ENCODE data around the gene DSE.
A peak's percentile ranks its signal among the peaks of the same experiment; 100 is the strongest.

The DSE gene

GRCh38 chr6:116371120-116371917, 572 bp downstream of the DSE start:
- DNase-seq (ENCODE audit: insufficient read length, low spot score) = peak; percentile 71
- no peak for FAIRE-seq
- TF ChIP-seq POLR2A (IDR thresholded peaks at IDR 0.05; ENCODE audit: low read depth, low read length) = 0 out of 2 replicates have a peak, but pooled peaks have one; percentile 36

GRCh38 chr6:116371918-116372209, 1.1 kb downstream of the DSE start:
- no peak for FAIRE-seq
- TF ChIP-seq POLR2A (IDR thresholded peaks at IDR 0.05; ENCODE audit: low read depth, low read length) = no peak
- DNase-seq (ENCODE audit: insufficient read length, low spot score) = no peak

- no peak for FAIRE-seq
Measured at GRCh38 chr6:116373300-116373699, 2.6 kb downstream of the DSE start.

DNA sequence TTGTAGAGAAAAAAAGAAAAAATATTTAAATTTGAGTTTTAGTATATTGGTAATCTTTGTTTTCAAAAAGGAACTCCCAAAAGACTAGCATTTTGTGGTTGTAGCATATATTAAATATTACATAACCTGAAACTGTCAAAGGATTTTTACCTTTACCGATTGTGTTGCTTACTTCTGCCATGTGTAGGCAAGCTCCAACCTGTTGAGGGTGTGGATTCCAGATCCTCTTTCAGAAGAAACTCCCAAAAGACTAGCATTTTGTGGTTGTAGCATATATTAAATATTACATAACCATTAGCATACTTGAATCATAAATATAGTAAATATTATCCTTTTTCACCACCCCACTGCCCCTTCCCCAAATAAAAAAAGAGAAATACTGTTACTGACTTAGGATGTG, 3.2 kb downstream of the DSE start:
- FAIRE-seq = no peak
- TF ChIP-seq POLR2A (IDR thresholded peaks at IDR 0.05; ENCODE audit: low read depth, low read length) = no peak
- no peak for DNase-seq (ENCODE audit: insufficient read length, low spot score)

More at GRCh38 chr6:116373300-116373699, 2.6 kb downstream of the DSE start:
- TF ChIP-seq POLR2A (IDR thresholded peaks at IDR 0.05; ENCODE audit: low read depth, low read length) = no peak
- DNase-seq (ENCODE audit: insufficient read length, low spot score) = no peak

- no peak for DNase-seq (ENCODE audit: insufficient read length, low spot score)
- TF ChIP-seq POLR2A (IDR thresholded peaks at IDR 0.05; ENCODE audit: low read depth, low read length) = no peak
- no peak for FAIRE-seq
Measured at GRCh38 chr6:116374586-116374985, 3.8 kb downstream of the DSE start.

DNA sequence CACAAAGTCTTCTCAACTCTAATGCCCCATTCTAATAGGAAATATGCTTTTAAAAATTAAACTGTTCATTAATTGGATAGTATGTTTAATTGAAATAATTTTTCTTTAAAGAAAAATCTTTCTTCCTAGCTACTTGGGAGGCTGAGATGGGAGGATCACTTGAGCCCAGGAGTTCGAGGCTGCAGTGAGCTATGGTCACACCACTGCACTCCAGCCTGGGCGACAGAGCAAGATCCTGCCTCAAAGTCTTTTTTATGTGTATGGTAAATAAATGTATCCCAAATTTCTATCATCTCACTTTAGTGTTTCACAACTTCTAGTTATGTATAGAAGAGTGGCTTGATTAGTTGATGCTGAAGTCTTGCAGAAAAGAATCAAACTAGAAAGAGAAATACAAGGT, 4.5 kb downstream of the DSE start:
- FAIRE-seq = no peak
- no peak for DNase-seq (ENCODE audit: insufficient read length, low spot score)
- no peak for TF ChIP-seq POLR2A (IDR thresholded peaks at IDR 0.05; ENCODE audit: low read depth, low read length)

- no peak for TF ChIP-seq POLR2A (IDR thresholded peaks at IDR 0.05; ENCODE audit: low read depth, low read length)
- FAIRE-seq (no peak), DNase-seq (ENCODE audit: insufficient read length, low spot score) (no peak)
Measured at GRCh38 chr6:116376149-116376548, 5.4 kb downstream of the DSE start.

DNA sequence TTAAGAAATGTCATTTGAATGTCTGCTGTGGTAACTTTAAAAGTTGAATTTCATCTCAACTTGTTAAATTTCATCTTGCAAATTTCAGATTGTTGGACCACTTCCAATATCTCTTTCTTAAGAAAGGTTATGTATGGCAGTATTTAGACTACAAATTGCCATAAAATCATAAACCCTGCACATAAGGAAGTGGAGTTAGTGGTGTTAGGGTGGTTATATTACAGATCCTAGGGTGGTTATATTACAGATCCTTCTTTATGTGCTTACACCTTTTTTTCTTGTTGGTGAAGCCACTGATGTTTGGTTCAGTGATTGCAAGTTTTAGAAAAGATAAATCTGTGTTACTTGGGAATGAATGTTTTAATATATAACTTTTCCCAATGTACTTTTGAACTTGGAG, 9.0 kb downstream of the DSE start:
- DNase-seq (ENCODE audit: insufficient read length, low spot score) (no peak), FAIRE-seq (no peak)
- no peak for TF ChIP-seq POLR2A (IDR thresholded peaks at IDR 0.05; ENCODE audit: low read depth, low read length)

DNA sequence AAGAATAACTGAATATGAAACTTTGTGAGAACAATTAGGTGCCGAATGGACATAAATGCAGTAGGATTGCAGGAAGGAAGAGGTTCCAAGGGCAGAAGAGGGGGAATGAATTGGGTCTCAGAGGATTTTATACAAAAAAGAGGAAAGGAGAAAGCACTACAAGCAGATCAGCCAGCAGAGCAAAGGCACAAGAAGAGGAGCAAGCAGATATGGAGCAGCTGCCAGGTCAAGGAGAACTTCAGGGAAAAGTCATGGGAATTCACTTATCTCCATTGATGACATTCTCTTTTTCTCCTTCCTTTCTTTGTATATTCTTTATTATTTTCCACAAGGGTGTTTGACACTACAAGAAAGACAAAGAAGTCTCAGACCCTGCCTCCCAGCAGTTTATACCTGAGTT, 9.6 kb downstream of the DSE start:
- FAIRE-seq = no peak
- no peak for DNase-seq (ENCODE audit: insufficient read length, low spot score)
- TF ChIP-seq POLR2A (IDR thresholded peaks at IDR 0.05; ENCODE audit: low read depth, low read length) = no peak

- DNase-seq (ENCODE audit: insufficient read length, low spot score) (no peak), FAIRE-seq (no peak)
- no peak for TF ChIP-seq POLR2A (IDR thresholded peaks at IDR 0.05; ENCODE audit: low read depth, low read length)
Measured at GRCh38 chr6:116381000-116381399, 10.3 kb downstream of the DSE start.

GRCh38 chr6:116382587-116382986, 11.8 kb downstream of the DSE start:
- TF ChIP-seq POLR2A (IDR thresholded peaks at IDR 0.05; ENCODE audit: low read depth, low read length) = no peak
- FAIRE-seq (no peak), DNase-seq (ENCODE audit: insufficient read length, low spot score) (no peak)

DNA sequence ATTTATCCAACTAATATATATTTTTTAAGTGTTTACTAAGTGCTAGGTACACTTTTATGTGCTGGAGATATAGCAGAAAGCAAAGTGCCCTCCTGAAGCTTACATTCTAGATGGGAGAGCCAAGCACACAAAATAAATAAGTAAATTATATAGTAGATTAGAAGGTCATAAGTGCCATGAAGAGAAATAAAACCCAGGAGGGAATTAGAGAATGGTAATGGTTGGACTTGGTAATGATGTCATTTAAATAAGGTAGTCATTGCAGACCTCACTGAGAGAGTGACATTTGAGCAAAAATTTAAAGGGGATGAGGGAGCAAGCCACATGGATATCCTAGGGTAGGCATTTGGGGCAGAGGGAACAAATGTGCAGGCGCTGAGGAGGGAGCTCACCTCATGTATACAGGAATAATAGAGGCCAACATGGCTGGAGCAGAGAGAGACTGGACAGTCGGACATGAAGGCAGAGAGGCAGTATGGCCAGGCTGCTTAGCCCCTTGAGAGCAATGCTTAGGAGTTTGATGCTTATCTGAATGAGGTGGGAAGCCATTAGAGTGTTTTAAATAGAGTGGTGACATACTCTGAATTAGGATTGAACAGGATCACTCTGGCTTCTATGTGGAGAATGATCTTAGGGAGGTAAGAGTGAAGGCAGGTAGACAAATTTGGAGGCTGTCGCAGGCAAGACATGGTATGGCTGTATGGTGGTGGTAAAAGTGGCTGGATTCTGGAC, 14.1 kb downstream of the DSE start:
- FAIRE-seq (no peak), DNase-seq (ENCODE audit: insufficient read length, low spot score) (no peak)
- no peak for TF ChIP-seq POLR2A (IDR thresholded peaks at IDR 0.05; ENCODE audit: low read depth, low read length)

GRCh38 chr6:116385459-116385802, 14.7 kb downstream of the DSE start:
- FAIRE-seq (peak; percentile 69), DNase-seq (ENCODE audit: insufficient read length, low spot score) (no peak)
- no peak for TF ChIP-seq POLR2A (IDR thresholded peaks at IDR 0.05; ENCODE audit: low read depth, low read length)

DNA sequence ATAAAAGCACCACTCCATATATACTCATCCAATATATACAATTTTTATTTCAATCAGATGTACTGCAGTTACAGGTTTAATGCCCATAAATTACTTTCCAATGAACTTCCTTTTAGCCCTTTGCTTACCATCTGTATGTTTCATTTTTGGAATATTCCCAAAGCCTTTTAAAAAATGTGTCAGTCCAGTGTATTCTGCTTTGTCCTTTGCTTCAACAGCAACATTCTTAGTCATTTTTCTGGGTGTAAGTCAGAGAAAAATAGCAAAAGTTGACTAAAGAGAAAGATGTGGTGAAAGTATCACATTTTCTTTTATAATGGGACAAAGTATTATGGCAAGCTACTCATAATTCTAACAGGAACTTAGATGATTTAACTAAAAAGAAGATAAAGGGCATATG, 15.2 kb downstream of the DSE start:
- FAIRE-seq = no peak
- DNase-seq (ENCODE audit: insufficient read length, low spot score) = no peak
- no peak for TF ChIP-seq POLR2A (IDR thresholded peaks at IDR 0.05; ENCODE audit: low read depth, low read length)
